Measurements from ENCODE around the gene TGM5. TPM values are rescaled to one million over a fixed set of nuclear protein-coding genes. Genes with fewer than 3 reads are reported as not detected.
"Not testable (repeated sequence)": the region's sequence is repeated elsewhere in the genome, so short reads cannot be mapped to it uniquely, and the experiment has no call there.

Gene TGM5
- 13.5 TPM for total RNA-seq

GRCh38 chr15:43266834-43267233 lies at the start of gene TGM5:
Gene TGM5 (minus strand): TSS chr15:43266928. CDS start chr15:43266849, 79 bp downstream.
- ATAC-seq = peak; percentile 92

DNA sequence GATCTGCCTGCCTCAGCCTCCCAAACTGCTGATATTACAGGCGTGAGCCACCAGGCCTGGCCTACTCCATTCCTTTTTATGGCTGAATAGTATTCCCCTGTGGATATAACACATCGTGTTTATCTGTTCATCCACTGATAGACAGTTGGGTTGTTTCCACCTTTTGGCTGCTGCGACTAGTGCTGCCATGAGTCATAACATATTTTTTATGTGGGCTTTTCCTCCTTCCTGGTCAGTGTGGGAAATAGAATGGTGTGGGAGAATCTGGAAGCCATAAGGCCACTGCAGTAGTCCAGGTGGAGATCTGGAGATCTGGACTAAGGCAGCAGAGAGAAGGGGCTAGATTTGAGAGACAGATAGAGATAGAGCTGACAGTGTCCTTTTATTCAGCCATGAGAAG lies 47.4 kb upstream of the TGM5 start:
- ATAC-seq = peak; percentile 13

GRCh38 chr15:43312378-43312777 lies 45.6 kb upstream of the TGM5 start:
- ATAC-seq = no peak

DNA sequence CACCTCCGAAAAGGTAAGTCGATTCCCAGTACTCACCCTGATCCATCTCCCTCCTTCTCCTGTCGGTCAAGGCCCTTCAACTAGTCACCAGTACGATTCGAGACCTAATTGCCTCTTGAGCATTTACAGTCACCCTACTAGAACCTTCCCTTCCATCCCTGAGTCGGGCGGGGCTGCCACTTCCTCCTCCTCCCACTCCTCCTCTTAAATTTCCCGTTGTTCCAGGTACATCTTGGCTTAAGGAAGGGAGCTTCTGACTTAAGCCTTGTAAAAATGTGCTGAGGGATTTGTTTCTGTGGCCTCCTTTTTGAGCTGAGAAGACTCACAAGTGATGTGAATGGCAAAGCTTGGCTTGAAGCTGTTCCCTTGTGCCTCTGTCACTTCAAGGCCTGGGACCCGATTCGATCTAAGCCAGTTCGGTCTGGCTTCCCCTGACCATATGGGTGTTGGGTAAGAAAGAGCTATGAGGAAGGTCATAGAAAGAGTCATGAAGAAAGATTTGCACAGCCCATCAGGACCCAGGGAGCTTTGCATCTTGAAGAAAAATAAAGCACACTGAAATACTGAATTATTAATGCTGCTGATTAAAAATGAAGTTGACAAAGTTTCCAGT lies 35.6 kb upstream of the TGM5 start, which contains the start of gene TGM7:
TSS of gene TGM7 (minus strand) at position 51 of the 613 bp plus-strand sequence.
- ATAC-seq = peak; percentile 13

DNA sequence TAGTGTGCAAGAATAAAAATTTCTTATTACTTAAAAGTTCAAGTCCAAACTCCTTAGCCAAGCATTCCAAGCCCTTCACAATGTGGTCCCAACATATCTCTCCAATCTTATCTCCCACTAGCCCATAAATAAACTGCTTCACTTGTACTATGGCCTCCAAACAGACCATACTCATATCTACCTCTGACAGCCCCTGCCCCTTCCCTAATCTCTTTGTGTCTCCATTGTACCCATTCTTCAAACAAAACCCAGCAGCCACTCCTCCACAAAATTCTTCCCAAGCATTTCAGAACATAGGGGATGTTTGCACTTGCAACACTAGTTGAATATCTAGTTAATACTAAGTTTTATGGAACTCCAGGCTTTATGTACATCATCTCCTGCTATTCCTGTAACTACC lies 33.2 kb upstream of the TGM5 start:
- ATAC-seq = no peak

DNA sequence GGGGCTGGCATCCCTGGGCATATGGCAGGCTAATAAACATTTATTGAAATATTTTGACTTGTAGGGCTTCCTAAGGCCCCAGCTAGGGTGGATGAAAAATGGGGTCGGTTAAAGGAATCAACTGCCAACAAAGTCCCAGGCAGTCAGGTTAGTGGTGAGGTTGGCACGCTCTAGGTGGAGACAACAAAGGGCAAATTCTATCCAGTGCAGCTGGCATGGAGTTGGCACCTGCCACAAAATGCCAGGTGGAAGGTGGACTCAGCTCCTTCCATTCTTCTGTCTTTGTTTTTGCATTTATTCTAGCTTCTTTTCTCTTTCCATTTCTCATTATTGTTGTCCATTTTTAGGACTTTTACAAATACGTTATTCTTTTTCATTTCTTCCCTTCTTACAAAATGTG lies 32.7 kb upstream of the TGM5 start:
- no peak for ATAC-seq

- peak; percentile 16 for ATAC-seq
These were observed 27.5 kb upstream of the TGM5 start for GRCh38 chr15:43294091-43294706.

GRCh38 chr15:43293432-43293831 lies 26.7 kb upstream of the TGM5 start:
- no peak for ATAC-seq

DNA sequence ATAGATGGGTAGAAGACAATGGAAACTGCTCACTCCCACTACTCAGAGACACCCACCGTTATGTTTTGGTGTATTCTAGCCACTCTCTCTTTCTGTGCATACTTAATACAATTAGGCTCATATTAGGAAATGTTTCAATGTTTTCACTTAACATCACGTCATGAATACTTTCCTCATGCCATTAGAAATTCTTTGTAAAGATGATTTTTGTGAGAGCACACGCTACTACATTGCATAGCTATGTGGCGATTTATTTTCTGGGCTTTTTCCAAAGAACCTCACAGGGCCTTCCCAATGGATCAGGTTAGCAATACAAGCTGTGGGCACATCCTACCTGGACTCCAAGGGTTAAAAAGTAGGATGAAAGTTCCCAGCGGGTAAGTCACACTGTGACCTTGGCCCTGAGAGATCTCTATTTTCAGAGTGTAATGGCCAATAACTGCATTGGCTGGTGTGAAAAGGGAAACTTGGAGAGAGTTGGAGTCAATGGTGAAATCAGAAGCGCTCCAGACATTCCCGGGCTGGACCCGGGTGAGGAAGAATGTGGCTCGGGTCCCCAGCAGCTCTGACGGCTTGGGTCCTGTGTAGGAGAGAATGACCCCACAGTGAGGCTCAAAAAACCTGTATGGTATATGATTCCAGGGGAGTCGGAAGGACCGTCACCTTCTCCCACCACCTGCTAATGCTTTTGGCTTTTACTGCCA lies 25.8 kb upstream of the TGM5 start:
- no peak for ATAC-seq

DNA sequence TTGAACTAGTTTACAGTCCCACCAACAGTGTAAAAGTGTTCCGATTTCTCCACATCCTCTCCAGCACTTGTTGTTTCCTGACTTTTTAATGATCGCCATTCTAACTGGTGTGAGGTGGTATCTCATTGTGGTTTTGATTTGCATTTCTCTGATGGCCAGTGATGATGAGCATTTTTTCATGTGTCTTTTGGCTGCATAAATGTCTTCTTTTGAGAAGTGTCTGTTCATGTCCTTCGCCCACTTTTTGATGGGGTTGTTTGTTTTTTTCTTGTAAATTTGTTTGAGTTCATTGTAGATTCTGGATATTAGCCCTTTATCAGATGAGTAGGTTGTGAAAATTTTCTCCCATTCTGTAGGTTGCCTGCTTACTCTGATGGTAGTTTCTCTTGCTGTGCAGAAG lies 22.9 kb upstream of the TGM5 start:
- ATAC-seq = not testable (repeated sequence)

GRCh38 chr15:43287254-43287653 lies 20.5 kb upstream of the TGM5 start:
- no peak for ATAC-seq

- ATAC-seq = peak; percentile 30
These were observed 19.3 kb upstream of the TGM5 start for GRCh38 chr15:43286074-43286473.

DNA sequence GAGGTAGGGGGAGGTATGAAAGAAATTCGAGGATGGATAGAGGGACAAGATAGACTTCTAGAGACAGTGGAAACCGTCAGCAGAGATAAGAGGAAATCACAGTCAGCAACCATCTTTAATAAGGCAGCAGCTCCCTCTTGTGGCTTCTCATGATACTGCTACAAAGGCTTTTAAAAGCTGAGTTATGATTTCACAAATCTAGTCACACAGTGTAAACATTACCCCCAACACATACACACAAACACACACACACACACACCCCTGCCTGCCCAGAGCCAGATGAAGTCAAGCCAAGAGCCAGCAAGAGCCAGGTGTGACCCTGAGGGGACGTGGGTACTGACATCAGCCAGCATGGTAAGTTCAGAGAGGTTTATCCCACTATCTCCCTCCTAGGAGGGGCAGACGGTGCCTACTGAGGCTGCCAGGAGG lies 18.9 kb upstream of the TGM5 start:
- peak; percentile 78 for ATAC-seq

DNA sequence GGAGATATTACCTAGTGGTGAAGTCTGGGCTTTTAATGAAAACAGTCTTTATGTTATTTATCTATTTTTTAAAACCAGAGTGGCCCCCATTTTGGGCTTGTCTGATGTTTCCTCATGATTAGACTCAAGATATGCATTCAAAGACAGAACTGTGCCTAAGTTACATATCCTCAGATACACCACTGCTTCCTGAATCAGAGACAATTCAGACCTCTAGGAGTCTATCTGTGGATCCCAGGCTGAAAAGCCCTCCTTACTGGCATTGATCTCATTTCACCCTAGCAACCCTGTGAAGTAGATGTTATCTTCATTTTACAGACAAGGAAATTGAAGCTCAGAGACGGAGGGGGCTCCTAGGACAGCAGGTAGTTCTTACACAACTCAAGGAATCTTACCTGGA lies 16.8 kb upstream of the TGM5 start:
- no peak for ATAC-seq

GRCh38 chr15:43281926-43282602 lies 15.3 kb upstream of the TGM5 start:
- ATAC-seq = no peak

DNA sequence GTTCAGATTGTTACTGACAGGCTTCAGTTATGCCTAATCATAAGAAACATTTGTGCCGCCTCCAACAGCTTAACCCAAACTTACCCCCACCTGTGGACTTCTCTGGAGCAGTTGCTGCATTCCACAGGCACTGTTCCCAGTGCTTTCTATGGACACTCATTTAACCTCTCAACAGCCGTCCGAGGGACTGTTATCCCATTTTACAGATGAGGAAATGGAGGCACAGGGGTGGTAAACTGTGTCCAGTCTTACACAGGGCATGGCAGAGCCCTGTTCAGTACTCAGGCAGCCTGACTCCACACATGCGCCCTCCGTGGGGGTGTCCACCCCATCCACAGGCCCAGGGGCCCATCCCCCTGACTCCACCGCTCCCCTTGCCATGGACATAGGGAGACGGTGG lies 14.3 kb upstream of the TGM5 start:
- no peak for ATAC-seq

DNA sequence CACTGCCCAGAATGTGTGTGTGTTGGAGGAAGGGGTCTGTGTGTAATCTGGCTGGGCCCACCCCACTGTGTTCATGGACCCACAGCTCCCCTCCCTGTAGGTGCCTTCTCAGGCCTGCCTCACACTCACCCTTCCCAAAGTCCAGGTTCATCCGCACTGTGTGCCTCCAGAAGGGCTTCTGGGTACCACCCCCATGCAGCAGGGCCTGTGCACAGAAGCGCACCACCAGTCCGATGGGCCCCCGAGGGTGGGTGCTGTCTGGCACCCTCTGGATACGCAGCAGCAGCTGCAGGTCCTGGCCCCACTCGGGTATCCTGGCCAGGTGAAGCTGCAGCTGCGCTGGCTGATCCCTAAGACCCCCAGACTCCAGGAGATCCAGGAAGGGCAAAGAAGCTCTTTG lies 12.8 kb upstream of the TGM5 start:
- no peak for ATAC-seq

DNA sequence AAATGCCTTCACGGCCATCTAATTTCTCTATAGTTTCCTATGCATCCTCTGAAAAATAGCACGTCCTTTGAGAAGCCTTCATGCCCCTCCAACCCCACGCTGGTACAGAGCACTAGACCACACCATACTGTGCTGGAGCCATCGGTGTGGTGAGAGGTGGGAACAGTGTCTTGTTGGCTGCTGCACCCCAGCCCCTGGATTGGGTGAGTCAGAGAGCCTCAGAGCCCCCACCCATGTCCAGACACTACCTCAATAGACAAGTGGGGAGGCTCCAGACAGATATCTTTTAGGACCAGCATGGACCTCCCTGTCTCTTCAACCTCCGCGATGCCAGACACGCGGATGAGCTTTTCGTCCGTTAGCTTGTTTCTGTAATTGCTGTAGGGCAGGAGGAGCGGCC lies 12.1 kb upstream of the TGM5 start:
- no peak for ATAC-seq

- no peak for ATAC-seq
These were observed 11.2 kb upstream of the TGM5 start for GRCh38 chr15:43277901-43278300.

DNA sequence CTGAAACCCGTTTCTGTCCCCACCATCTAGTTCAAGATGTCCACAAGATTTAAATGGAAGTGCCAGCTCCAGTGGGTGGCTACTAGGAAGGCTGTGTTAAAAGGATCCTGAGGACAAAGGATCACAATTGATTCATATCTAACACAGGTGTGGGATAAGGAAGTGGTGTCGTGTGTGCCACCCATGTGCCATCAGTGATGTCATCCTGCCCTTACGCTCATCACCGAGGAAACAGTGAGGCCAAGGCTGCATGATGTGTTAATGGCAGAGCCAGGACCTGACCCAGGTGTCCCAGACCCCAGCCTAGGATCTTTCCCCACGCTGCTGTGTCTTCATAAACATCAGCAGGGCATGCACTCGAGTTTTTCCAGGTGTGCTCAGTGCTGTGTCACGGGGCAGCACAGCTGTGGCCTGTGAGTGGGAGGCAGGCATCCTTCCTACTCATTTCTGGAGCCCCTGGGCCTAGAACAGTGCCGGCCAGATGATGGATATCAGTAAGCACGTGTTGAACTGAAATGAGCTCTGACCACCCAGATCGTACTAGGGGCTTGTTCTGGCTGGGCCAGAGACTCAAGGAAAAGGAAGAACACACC lies 10.6 kb upstream of the TGM5 start:
- peak; percentile 61 for ATAC-seq

DNA sequence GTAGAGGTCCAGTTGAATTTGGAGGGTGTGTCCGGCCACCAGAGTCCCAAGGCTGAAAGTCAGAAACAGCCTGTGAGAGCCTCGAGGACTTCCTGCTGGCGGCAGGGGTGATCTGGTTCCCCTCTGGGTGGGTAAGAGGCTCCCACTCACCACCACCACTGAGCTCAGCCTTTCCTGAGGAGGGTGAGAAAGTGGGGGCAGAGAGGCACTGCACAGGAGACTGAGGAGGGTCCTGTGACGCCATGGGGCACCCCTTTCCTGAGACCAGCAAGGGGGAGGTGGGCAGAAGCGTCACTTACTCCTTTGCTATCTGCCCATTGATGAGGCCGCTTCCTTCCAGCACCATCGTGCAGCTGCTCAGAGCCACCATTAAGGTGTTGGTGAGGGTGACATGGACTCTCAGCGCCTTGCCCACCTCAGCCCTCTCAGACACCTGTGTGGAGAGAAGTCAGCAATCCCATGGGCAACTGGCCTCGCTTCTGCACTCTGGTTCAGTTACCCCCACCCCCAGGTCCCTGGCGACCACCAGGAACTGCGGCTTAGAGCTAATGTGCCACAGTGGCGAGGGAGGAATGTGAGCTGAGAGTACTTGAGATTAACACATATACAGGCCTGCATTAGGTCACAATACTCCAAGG lies 10.0 kb upstream of the TGM5 start:
- ATAC-seq = peak; percentile 1

Data from esophagus mucosa (tissue), 1 donor.